Peyer's patch (tissue), 4 donors: ENCODE results near the gene LTBP3. TPM values are rescaled to one million over a fixed set of nuclear protein-coding genes. Genes with fewer than 3 reads are reported as not detected.

Source experiments
- DNase-seq, 3 donors: peaks; one replicate each; pipeline ENCODE4 v3.0.0-alpha.2; 2017 to 2019
- H3K27ac ChIP-seq, 4 donors: fragments of 200-600 bp; sonication (generic); one replicate each; pipeline ENCODE4 v1.5.1; 2016 to 2019
- H3K27me3 ChIP-seq, 2 donors: fragments of 200-600 bp; sonication (generic); one replicate each; pipeline ENCODE4 v1.5.1; 2019
- H3K36me3 ChIP-seq, 3 donors: fragments of 200-600 bp; sonication (generic); one replicate each; pipeline ENCODE4 v1.5.1; 2016 to 2019
- H3K4me1 ChIP-seq, 4 donors: fragments of 200-600 bp; sonication (generic); one replicate each; pipeline ENCODE4 v1.5.1; 2016 to 2019
- H3K4me3 ChIP-seq, 4 donors: fragments of 200-600 bp; sonication (generic); 1 replicate in 3 of 4; 2 replicates in 1 of 4; pipeline ENCODE4 v1.5.1; 2016 to 2019; ENCODE audit warnings: mild to moderate bottlenecking in 1 of 4
- H3K9me3 ChIP-seq, 4 donors: fragments of 200-600 bp; sonication (generic); one replicate each; pipeline ENCODE4 v1.5.1; 2016 to 2019; ENCODE audit warnings: mild to moderate bottlenecking in 1 of 4
- CTCF ChIP-seq, 6 experiments: fragments of 450-650 bp in 4 of 6; fragments of 200-600 bp in 2 of 6; sonication (generic) in 1 of 6; IDR thresholded peaks; one replicate each; pipeline ENCODE4 v1.5.1; 2017 to 2019; ENCODE audit warnings: antibody characterized with exemption in 6 of 6, mild to moderate bottlenecking in 3 of 6, moderate library complexity in 1 of 6
- POLR2A ChIP-seq, 2 donors: fragments of 450-650 bp; IDR thresholded peaks; one replicate each; pipeline ENCODE4 v1.5.1; 2017; ENCODE audit warnings: antibody characterized with exemption in 2 of 2, mild to moderate bottlenecking in 2 of 2, moderate library complexity in 2 of 2
- total RNA-seq, 4 donors: library from RNA; depleted of rRNA; stranded (reverse); fragments of >200 nt; gene quantifications; one replicate each; pipeline ENCODE4 v1.1.0, GENCODE V29; 2016

Gene LTBP3
- total RNA-seq, 4 donors from 2014 or later = 42.0 to 150 (median 88.3) TPM

DNA sequence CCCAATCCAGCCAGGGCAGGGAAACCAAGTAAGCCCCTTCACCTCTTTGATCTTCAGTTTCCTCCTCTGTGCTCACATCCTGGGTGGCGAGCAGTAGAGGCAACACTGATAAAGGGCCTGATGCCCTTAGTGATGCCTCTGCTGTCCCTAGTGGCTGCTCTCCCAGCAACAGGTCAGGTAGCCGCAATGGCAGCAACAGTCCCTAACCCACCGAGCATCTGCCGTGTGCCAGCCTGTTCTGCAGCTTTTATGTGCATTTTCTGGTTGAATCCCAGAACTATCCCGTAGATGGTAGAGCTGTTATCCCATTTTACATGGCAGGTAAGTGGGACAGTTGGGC lies 28.0 kb downstream of the LTBP3 start:
- no peak for TF ChIP-seq POLR2A (IDR thresholded peaks at IDR 0.05)
- no peak for TF ChIP-seq CTCF (IDR thresholded peaks at IDR 0.05)
- Histone ChIP-seq H3K4me1 (peaks cover 0 to 17% (median 12%) of the 10 kb centered on the region in 4 donors), H3K9me3 (no peaks in the 10 kb centered on the region), H3K27ac (no peak overlapping the region), H3K36me3 (peaks cover 0 to 76% (median 0%) of the 10 kb centered on the region in 3 donors), H3K27me3 (no peaks in the 10 kb centered on the region), H3K4me3 (no peak overlapping the region)
- DNase-seq = no peak

- H3K27me3 ChIP-seq = no peaks in the 10 kb centered on the region
- H3K9me3 ChIP-seq = no peaks in the 10 kb centered on the region
- H3K27ac ChIP-seq = no peak overlapping the region
- no peak for DNase-seq
- peaks cover 0 to 71% (median 0%) of the 10 kb centered on the region in 3 donors for H3K36me3 ChIP-seq
- H3K4me1 ChIP-seq = peaks cover 0 to 17% (median 12%) of the 10 kb centered on the region in 4 donors
- TF ChIP-seq CTCF (IDR thresholded peaks at IDR 0.05) = no peak
- no peak overlapping the region for H3K4me3 ChIP-seq
Measured at GRCh38 chr11:65529475-65530156, 28.5 kb downstream of the LTBP3 start.

DNA sequence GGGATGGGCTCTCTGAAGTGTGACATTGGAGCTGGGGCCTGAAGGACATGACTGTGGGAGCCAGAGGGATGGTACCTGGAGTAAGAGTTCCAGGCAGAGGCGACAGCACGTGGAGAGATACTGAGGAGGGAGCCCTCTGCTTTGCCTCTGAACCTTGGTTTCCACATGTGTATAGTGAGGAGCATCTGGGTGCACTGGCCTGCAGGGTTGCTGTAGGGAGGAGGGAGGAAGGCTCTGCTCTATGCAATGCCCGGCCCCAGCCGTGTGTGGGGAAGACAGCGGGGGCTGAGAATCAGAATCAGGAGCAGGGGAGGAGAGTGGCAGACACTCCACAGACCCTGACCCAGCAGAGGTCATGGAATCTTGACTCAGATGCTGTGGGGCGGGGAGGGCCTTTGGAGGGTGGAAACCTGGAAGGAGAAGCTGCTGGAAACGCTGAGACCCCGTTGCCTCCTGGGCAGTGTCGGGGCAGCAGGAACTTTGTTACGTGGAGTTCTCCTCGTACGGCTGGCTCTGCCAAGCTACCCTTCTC lies 29.3 kb downstream of the LTBP3 start:
- H3K36me3 ChIP-seq = peaks cover 0 to 71% (median 0%) of the 10 kb centered on the region in 3 donors
- H3K27ac ChIP-seq = no peak overlapping the region
- DNase-seq = no peak
- peaks cover 0 to 24% (median 19%) of the 10 kb centered on the region in 4 donors for H3K4me1 ChIP-seq
- TF ChIP-seq POLR2A (IDR thresholded peaks at IDR 0.05) (no peak), CTCF (IDR thresholded peaks at IDR 0.05) (no peak)
- no peaks in the 10 kb centered on the region for H3K9me3 ChIP-seq
- H3K4me3 ChIP-seq = no peak overlapping the region
- H3K27me3 ChIP-seq = no peaks in the 10 kb centered on the region

GRCh38 chr11:65526744-65527143 lies 31.4 kb downstream of the LTBP3 start:
- H3K4me1 ChIP-seq = peaks cover 0 to 27% (median 20%) of the 10 kb centered on the region in 4 donors
- no peak for TF ChIP-seq CTCF (IDR thresholded peaks at IDR 0.05)
- no peak for TF ChIP-seq POLR2A (IDR thresholded peaks at IDR 0.05)

GRCh38 chr11:65525546-65526480 lies 32.3 kb downstream of the LTBP3 start:
- TF ChIP-seq POLR2A (IDR thresholded peaks at IDR 0.05) = no peak
- TF ChIP-seq CTCF (IDR thresholded peaks at IDR 0.05) = no peak
- Histone ChIP-seq H3K9me3 (no peaks in the 10 kb centered on the region), H3K36me3 (peaks cover 0 to 41% (median 0%) of the 10 kb centered on the region in 3 donors)

More at GRCh38 chr11:65526744-65527143, 31.4 kb downstream of the LTBP3 start:
- no peaks in the 10 kb centered on the region for H3K9me3 ChIP-seq
- H3K27ac ChIP-seq = no peak overlapping the region
- H3K36me3 ChIP-seq = peaks cover 0 to 50% (median 0%) of the 10 kb centered on the region in 3 donors
- no peak overlapping the region for H3K4me3 ChIP-seq
- H3K27me3 ChIP-seq = no peaks in the 10 kb centered on the region
- peak in 1 of 3 donors; percentile 42 for DNase-seq

More at GRCh38 chr11:65525546-65526480, 32.3 kb downstream of the LTBP3 start:
- Histone ChIP-seq H3K4me3 (peak overlapping the region; percentile 80 to 100 (median 100)), H3K4me1 (peaks cover 0 to 27% (median 20%) of the 10 kb centered on the region in 4 donors), H3K27ac (peak overlapping the region; percentile 89 to 93 (median 92)), H3K27me3 (no peaks in the 10 kb centered on the region)
- DNase-seq = peak in 1 of 3 donors; percentile 39
